Measurements from ENCODE around the gene TRO.

Gene TRO

GRCh38 chrX:54894159-54894558, 26.5 kb upstream of the TRO start:
- Histone ChIP-seq H3K9me2 (replicated peaks; ENCODE audit: low read depth, low read length) (no peaks in the 10 kb centered on the region), H3K79me2 (ENCODE audit: insufficient read depth, low read length) (no peaks in the 10 kb centered on the region), H3K27me3 (ENCODE audit: insufficient read depth, low read length, poor library complexity, severe bottlenecking) (no peaks in the 10 kb centered on the region), H3K9ac (ENCODE audit: low read depth, low read length, poor library complexity, severe bottlenecking) (no peak overlapping the region), H3K4me3 (ENCODE audit: low read length, poor library complexity, severe bottlenecking) (no peak overlapping the region), H3K9me3 (ENCODE audit: insufficient read depth, low read depth, low read length) (no peaks in the 10 kb centered on the region), H2AFZ (ENCODE audit: low read length) (no peak overlapping the region), H3K4me1 (ENCODE audit: insufficient read depth, low read length, poor library complexity, severe bottlenecking) (no peaks in the 10 kb centered on the region), H4K20me1 (ENCODE audit: insufficient read depth, low read length, poor library complexity, severe bottlenecking) (no peaks in the 10 kb centered on the region), H3K4me2 (ENCODE audit: low read depth, low read length, poor library complexity, severe bottlenecking) (no peak overlapping the region), H3F3A (ENCODE audit: low read depth) (no peaks in the 10 kb centered on the region), H3K36me3 (ENCODE audit: insufficient read depth, low read length) (no peaks in the 10 kb centered on the region)
- TF ChIP-seq EZH2phosphoT487 (IDR thresholded peaks at IDR 0.05; ENCODE audit: borderline replicate concordance) = no peak
- no peak for TF ChIP-seq CTCF (conservative IDR thresholded peaks at IDR 0.05; ENCODE audit: low read length)

- no peak for TF ChIP-seq CTCF (conservative IDR thresholded peaks at IDR 0.05; ENCODE audit: low read length)
- no peak for TF ChIP-seq EZH2phosphoT487 (IDR thresholded peaks at IDR 0.05; ENCODE audit: borderline replicate concordance)
- H3K9me2 ChIP-seq (replicated peaks; ENCODE audit: low read depth, low read length) = no peaks in the 10 kb centered on the region
- H3K4me3 ChIP-seq (ENCODE audit: low read length, poor library complexity, severe bottlenecking) = no peak overlapping the region
- H2AFZ ChIP-seq (ENCODE audit: low read length) = no peak overlapping the region
- H4K20me1 ChIP-seq (ENCODE audit: insufficient read depth, low read length, poor library complexity, severe bottlenecking) = no peaks in the 10 kb centered on the region
- H3K4me2 ChIP-seq (ENCODE audit: low read depth, low read length, poor library complexity, severe bottlenecking) = no peak overlapping the region
- no peaks in the 10 kb centered on the region for H3K79me2 ChIP-seq (ENCODE audit: insufficient read depth, low read length)
- no peaks in the 10 kb centered on the region for H3K4me1 ChIP-seq (ENCODE audit: insufficient read depth, low read length, poor library complexity, severe bottlenecking)
- no peaks in the 10 kb centered on the region for H3K9me3 ChIP-seq (ENCODE audit: insufficient read depth, low read depth, low read length)
- no peaks in the 10 kb centered on the region for H3F3A ChIP-seq (ENCODE audit: low read depth)
- no peaks in the 10 kb centered on the region for H3K27me3 ChIP-seq (ENCODE audit: insufficient read depth, low read length, poor library complexity, severe bottlenecking)
- no peak overlapping the region for H3K9ac ChIP-seq (ENCODE audit: low read depth, low read length, poor library complexity, severe bottlenecking)
- no peaks in the 10 kb centered on the region for H3K36me3 ChIP-seq (ENCODE audit: insufficient read depth, low read length)
These were observed 10.7 kb upstream of the TRO start for GRCh38 chrX:54909941-54910340.

- no peaks in the 10 kb centered on the region; the same call in 1 of the 2 replicates for H3K36me3 ChIP-seq (ENCODE audit: insufficient read depth, low read length)
- no peaks in the 10 kb centered on the region for H3K27me3 ChIP-seq (ENCODE audit: insufficient read depth, low read length, poor library complexity, severe bottlenecking)
- peaks cover 7% of the 10 kb centered on the region; the same call in 1 of the 2 replicates for H3K79me2 ChIP-seq (ENCODE audit: insufficient read depth, low read length)
- H3K9me2 ChIP-seq (replicated peaks; ENCODE audit: low read depth, low read length) = no peaks in the 10 kb centered on the region
- H3K4me1 ChIP-seq (ENCODE audit: insufficient read depth, low read length, poor library complexity, severe bottlenecking) = peaks cover 10% of the 10 kb centered on the region
- H2AFZ ChIP-seq (ENCODE audit: low read length) = peak overlapping the region; percentile 83
- peak overlapping the region; percentile 89 for H3K4me3 ChIP-seq (ENCODE audit: low read length, poor library complexity, severe bottlenecking)
- H3K4me2 ChIP-seq (ENCODE audit: low read depth, low read length, poor library complexity, severe bottlenecking) = peak overlapping the region; percentile 80
- no peaks in the 10 kb centered on the region for H3F3A ChIP-seq (ENCODE audit: low read depth)
- no peak for TF ChIP-seq EZH2phosphoT487 (IDR thresholded peaks at IDR 0.05; ENCODE audit: borderline replicate concordance)
- no peak for TF ChIP-seq CTCF (conservative IDR thresholded peaks at IDR 0.05; ENCODE audit: low read length)
- H4K20me1 ChIP-seq (ENCODE audit: insufficient read depth, low read length, poor library complexity, severe bottlenecking) = no peaks in the 10 kb centered on the region
- peak overlapping the region; percentile 91 for H3K9ac ChIP-seq (ENCODE audit: low read depth, low read length, poor library complexity, severe bottlenecking)
- H3K9me3 ChIP-seq (ENCODE audit: insufficient read depth, low read depth, low read length) = no peaks in the 10 kb centered on the region
These were observed 900 bp downstream of the TRO start for GRCh38 chrX:54921427-54922021.

Data from Loucy (cell line).